HCT116 (cell line): ENCODE results near the gene U2AF2.

ENCODE experiments used
- ATF3 ChIP-seq: IDR thresholded peaks from 2 replicates; pipeline ENCODE4 v1.6.1; 2012
- CEBPB ChIP-seq: IDR thresholded peaks from 2 replicates; pipeline ENCODE4 v1.6.1; 2012; ENCODE audit warnings: low read depth
- CTCF ChIP-seq, 3 experiments: fragments of 200-600 bp in 1 of 3; sonication (generic) in 1 of 3; IDR thresholded peaks in 2 of 3; conservative IDR thresholded peaks in 1 of 3; 2 replicates each; pipeline ENCODE4 v1.5.1; 2012 to 2017; ENCODE audit warnings: low read depth in 2 of 3, low read length in 2 of 3, antibody characterized with exemption in 1 of 3, borderline replicate concordance in 1 of 3, control low read depth in 1 of 3, mild to moderate bottlenecking in 1 of 3, mixed read lengths in 1 of 3, mixed run types in 1 of 3, moderate library complexity in 1 of 3; ENCODE audit not compliant: insufficient read depth in 1 of 3
- EGR1 ChIP-seq: IDR thresholded peaks from 2 replicates; pipeline ENCODE4 v1.6.1; 2012; ENCODE audit warnings: low read depth
- FOSL1 ChIP-seq: IDR thresholded peaks from 2 replicates; pipeline ENCODE4 v1.6.1; 2012; ENCODE audit warnings: low read depth
- POLR2A ChIP-seq: IDR thresholded peaks from 2 replicates; pipeline ENCODE4 v1.7.0; 2011; ENCODE audit warnings: borderline replicate concordance; ENCODE audit not compliant: insufficient read depth, insufficient read length; ENCODE audit errors: extremely low read depth
- ZNF274 ChIP-seq: fragments of 200-500 bp; sonication (Bioruptor generic); IDR thresholded peaks from 2 replicates; pipeline ENCODE4 v1.6.1; 2014; ENCODE audit warnings: mild to moderate bottlenecking, low read depth, low read length, inconsistent platforms

GRCh38 chr19:55644191-55644833 is 10.5 kb upstream of the U2AF2 start:
- TF ChIP-seq ZNF274 (no peak), FOSL1 (no peak), POLR2A (no peak), CTCF (IDR thresholded peaks at IDR 0.05 in 2 of 3, conservative IDR thresholded peaks at IDR 0.05 in 1 of 3; ENCODE audit: borderline replicate concordance in 1 of 3, insufficient read depth in 1 of 3, low read depth in 2 of 3, low read length in 2 of 3) (no peak), ATF3 (no peak), EGR1 (no peak), CEBPB (no peak)
